HCT116 (cell line): ENCODE results near the gene SMTNL1.

Experiments
- CEBPB ChIP-seq: IDR thresholded peaks from 2 replicates; pipeline ENCODE4 v1.6.1; 2012; ENCODE audit warnings: low read depth
- ELF1 ChIP-seq: IDR thresholded peaks from 2 replicates; pipeline ENCODE4 v1.6.1; 2012; ENCODE audit warnings: low read depth, borderline replicate concordance
- EZH2 ChIP-seq: fragments of 200-600 bp; sonication (generic); IDR thresholded peaks from 2 replicates; pipeline ENCODE4 v1.6.1; 2017; ENCODE audit warnings: antibody characterized with exemption, mixed run types
- FOSL1 ChIP-seq: IDR thresholded peaks from 2 replicates; pipeline ENCODE4 v1.6.1; 2012; ENCODE audit warnings: low read depth
- POLR2A ChIP-seq: IDR thresholded peaks from 2 replicates; pipeline ENCODE4 v1.7.0; 2011; ENCODE audit warnings: borderline replicate concordance; ENCODE audit not compliant: insufficient read depth, insufficient read length; ENCODE audit errors: extremely low read depth
- POLR2AphosphoS5 ChIP-seq: IDR thresholded peaks from 2 replicates; pipeline ENCODE4 v1.6.1; 2011; ENCODE audit warnings: mild to moderate bottlenecking, low read depth, low read length, moderate library complexity
- ZNF274 ChIP-seq: fragments of 200-500 bp; sonication (Bioruptor generic); IDR thresholded peaks from 2 replicates; pipeline ENCODE4 v1.6.1; 2014; ENCODE audit warnings: mild to moderate bottlenecking, low read depth, low read length, inconsistent platforms
- TF ChIP-seq, protein P1 (sequence below), 3 experiments: fragments of 200-600 bp in 1 of 3; sonication (generic) in 1 of 3; IDR thresholded peaks in 2 of 3; conservative IDR thresholded peaks in 1 of 3; 2 replicates each; pipeline ENCODE4 v1.5.1; 2012 to 2017; ENCODE audit warnings: low read depth in 2 of 3, low read length in 2 of 3, antibody characterized with exemption in 1 of 3, borderline replicate concordance in 1 of 3, control low read depth in 1 of 3, mild to moderate bottlenecking in 1 of 3, mixed read lengths in 1 of 3, mixed run types in 1 of 3, moderate library complexity in 1 of 3; ENCODE audit not compliant: insufficient read depth in 1 of 3
- TF ChIP-seq, protein P2 (sequence below): IDR thresholded peaks from 2 replicates; pipeline ENCODE4 v1.6.1; 2011; ENCODE audit warnings: mild to moderate bottlenecking, low read length, moderate library complexity; ENCODE audit not compliant: insufficient replicate concordance; ENCODE audit errors: extremely low read depth
- TF ChIP-seq, protein P3 (sequence below): IDR thresholded peaks from 2 replicates; pipeline ENCODE4 v1.6.1; 2012; ENCODE audit warnings: low read depth
- TF ChIP-seq, protein P4 (sequence below): IDR thresholded peaks from 2 replicates; pipeline ENCODE4 v1.6.1; 2012

DNA sequence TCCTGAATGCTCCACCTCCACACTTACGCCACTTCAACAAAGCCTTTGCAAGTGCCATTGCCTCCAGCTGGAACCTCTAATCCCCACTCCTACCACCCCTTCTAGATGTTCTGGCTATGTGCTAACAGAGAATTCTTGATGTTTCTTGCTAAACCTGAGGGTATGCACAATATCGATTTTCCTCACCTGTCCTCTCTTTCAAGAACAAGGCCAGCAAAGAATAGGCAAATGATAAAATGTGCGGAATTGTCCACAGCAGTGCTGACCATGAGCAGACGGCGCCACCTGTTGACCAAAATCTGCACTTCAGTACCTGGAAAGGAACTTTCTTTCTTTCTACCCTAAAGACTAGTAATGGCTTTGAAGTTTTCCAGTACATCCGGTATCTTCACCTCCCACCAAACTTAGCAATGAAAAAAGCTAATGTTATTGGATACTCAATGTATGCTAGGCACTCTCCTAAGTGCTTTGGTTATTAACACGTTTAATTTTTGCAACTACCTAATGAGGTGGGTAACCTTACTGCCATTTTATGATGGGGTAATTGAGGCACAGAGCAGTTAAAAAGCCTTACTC lies 10.3 kb upstream of the SMTNL1 start:
- TF ChIP-seq, protein P1, sequence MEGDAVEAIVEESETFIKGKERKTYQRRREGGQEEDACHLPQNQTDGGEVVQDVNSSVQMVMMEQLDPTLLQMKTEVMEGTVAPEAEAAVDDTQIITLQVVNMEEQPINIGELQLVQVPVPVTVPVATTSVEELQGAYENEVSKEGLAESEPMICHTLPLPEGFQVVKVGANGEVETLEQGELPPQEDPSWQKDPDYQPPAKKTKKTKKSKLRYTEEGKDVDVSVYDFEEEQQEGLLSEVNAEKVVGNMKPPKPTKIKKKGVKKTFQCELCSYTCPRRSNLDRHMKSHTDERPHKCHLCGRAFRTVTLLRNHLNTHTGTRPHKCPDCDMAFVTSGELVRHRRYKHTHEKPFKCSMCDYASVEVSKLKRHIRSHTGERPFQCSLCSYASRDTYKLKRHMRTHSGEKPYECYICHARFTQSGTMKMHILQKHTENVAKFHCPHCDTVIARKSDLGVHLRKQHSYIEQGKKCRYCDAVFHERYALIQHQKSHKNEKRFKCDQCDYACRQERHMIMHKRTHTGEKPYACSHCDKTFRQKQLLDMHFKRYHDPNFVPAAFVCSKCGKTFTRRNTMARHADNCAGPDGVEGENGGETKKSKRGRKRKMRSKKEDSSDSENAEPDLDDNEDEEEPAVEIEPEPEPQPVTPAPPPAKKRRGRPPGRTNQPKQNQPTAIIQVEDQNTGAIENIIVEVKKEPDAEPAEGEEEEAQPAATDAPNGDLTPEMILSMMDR (IDR thresholded peaks at IDR 0.05 in 2 of 3, conservative IDR thresholded peaks at IDR 0.05 in 1 of 3; ENCODE audit: borderline replicate concordance in 1 of 3, insufficient read depth in 1 of 3, low read depth in 2 of 3, low read length in 2 of 3), result peak; percentile 85 to 97 (median 91)
- TF ChIP-seq FOSL1 (no peak), POLR2A (no peak), ZNF274 (no peak), ELF1 (no peak), CEBPB (no peak), POLR2AphosphoS5 (no peak; the same call in 1 of the 2 replicates), EZH2 (no peak)
- TF ChIP-seq, protein P2, sequence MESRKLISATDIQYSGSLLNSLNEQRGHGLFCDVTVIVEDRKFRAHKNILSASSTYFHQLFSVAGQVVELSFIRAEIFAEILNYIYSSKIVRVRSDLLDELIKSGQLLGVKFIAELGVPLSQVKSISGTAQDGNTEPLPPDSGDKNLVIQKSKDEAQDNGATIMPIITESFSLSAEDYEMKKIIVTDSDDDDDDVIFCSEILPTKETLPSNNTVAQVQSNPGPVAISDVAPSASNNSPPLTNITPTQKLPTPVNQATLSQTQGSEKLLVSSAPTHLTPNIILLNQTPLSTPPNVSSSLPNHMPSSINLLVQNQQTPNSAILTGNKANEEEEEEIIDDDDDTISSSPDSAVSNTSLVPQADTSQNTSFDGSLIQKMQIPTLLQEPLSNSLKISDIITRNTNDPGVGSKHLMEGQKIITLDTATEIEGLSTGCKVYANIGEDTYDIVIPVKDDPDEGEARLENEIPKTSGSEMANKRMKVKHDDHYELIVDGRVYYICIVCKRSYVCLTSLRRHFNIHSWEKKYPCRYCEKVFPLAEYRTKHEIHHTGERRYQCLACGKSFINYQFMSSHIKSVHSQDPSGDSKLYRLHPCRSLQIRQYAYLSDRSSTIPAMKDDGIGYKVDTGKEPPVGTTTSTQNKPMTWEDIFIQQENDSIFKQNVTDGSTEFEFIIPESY, result no peak
- TF ChIP-seq, protein P3, sequence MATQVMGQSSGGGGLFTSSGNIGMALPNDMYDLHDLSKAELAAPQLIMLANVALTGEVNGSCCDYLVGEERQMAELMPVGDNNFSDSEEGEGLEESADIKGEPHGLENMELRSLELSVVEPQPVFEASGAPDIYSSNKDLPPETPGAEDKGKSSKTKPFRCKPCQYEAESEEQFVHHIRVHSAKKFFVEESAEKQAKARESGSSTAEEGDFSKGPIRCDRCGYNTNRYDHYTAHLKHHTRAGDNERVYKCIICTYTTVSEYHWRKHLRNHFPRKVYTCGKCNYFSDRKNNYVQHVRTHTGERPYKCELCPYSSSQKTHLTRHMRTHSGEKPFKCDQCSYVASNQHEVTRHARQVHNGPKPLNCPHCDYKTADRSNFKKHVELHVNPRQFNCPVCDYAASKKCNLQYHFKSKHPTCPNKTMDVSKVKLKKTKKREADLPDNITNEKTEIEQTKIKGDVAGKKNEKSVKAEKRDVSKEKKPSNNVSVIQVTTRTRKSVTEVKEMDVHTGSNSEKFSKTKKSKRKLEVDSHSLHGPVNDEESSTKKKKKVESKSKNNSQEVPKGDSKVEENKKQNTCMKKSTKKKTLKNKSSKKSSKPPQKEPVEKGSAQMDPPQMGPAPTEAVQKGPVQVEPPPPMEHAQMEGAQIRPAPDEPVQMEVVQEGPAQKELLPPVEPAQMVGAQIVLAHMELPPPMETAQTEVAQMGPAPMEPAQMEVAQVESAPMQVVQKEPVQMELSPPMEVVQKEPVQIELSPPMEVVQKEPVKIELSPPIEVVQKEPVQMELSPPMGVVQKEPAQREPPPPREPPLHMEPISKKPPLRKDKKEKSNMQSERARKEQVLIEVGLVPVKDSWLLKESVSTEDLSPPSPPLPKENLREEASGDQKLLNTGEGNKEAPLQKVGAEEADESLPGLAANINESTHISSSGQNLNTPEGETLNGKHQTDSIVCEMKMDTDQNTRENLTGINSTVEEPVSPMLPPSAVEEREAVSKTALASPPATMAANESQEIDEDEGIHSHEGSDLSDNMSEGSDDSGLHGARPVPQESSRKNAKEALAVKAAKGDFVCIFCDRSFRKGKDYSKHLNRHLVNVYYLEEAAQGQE, result no peak
- TF ChIP-seq, protein P4, sequence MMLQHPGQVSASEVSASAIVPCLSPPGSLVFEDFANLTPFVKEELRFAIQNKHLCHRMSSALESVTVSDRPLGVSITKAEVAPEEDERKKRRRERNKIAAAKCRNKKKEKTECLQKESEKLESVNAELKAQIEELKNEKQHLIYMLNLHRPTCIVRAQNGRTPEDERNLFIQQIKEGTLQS, result no peak
